HEK293T (cell line): ENCODE data around the gene KNL1.

Experiments
- BHLHE40 ChIP-seq: fragments of 450-650 bp; IDR thresholded peaks from 2 replicates; pipeline ENCODE4 v1.6.1; 2016; ENCODE audit warnings: mild to moderate bottlenecking, moderate library complexity, borderline replicate concordance
- ELF4 ChIP-seq: fragments of 450-650 bp; IDR thresholded peaks from 2 replicates; pipeline ENCODE4 v1.6.1; 2017; ENCODE audit warnings: antibody characterized with exemption
- FOXA1 ChIP-seq: fragments of 450-650 bp; IDR thresholded peaks from 2 replicates; pipeline ENCODE4 v1.6.1; 2016; ENCODE audit warnings: mild to moderate bottlenecking
- FOXK2 ChIP-seq: fragments of 450-650 bp; IDR thresholded peaks from 2 replicates; pipeline ENCODE4 v1.6.1; 2016; ENCODE audit warnings: mild to moderate bottlenecking
- NFRKB ChIP-seq: fragments of 450-650 bp; IDR thresholded peaks from 2 replicates; pipeline ENCODE4 v1.6.1; 2016; ENCODE audit warnings: mild to moderate bottlenecking, moderate library complexity
- PKNOX1 ChIP-seq: fragments of 450-650 bp; IDR thresholded peaks from 2 replicates; pipeline ENCODE4 v1.6.1; 2016
- SP1 ChIP-seq: fragments of 450-650 bp; IDR thresholded peaks from 2 replicates; pipeline ENCODE4 v1.6.1; 2017
- SUZ12 ChIP-seq: fragments of 450-650 bp; IDR thresholded peaks from 2 replicates; pipeline ENCODE4 v1.6.1; 2016; ENCODE audit warnings: mild to moderate bottlenecking
- TARDBP ChIP-seq: fragments of 450-650 bp; IDR thresholded peaks from 2 replicates; pipeline ENCODE4 v1.6.1; 2016

GRCh38 chr15:40584191-40584590 is 9.9 kb upstream of the KNL1 start:
- no peak for TF ChIP-seq TARDBP
- TF ChIP-seq BHLHE40: no peak
- TF ChIP-seq ELF4: no peak
- TF ChIP-seq FOXK2: no peak
- no peak for TF ChIP-seq PKNOX1
- no peak for TF ChIP-seq SUZ12
- TF ChIP-seq NFRKB: no peak
- no peak for TF ChIP-seq SP1
- TF ChIP-seq FOXA1: no peak
